Nephron progenitor cell (in vitro differentiated cells): ENCODE measurements around the gene TEX30.

Source experiments
- DNase-seq: peaks from one replicate; pipeline ENCODE4 v3.0.0; 2021
- H3K27ac Mint-ChIP-seq: 2 replicates; pipeline ENCODE4 v1.8.0; 2021; ENCODE audit warnings: mild to moderate bottlenecking, moderate library complexity, mixed read lengths
- H3K27me3 Mint-ChIP-seq: 2 replicates; pipeline ENCODE4 v1.8.0; 2021; ENCODE audit warnings: mild to moderate bottlenecking, low read depth, mixed read lengths; ENCODE audit not compliant: poor library complexity
- H3K36me3 Mint-ChIP-seq: 2 replicates; pipeline ENCODE4 v1.8.0; 2021; ENCODE audit warnings: low read depth, mixed read lengths
- H3K4me1 Mint-ChIP-seq: 2 replicates; pipeline ENCODE4 v1.8.0; 2021; ENCODE audit warnings: mixed read lengths
- H3K4me3 Mint-ChIP-seq: 2 replicates; pipeline ENCODE4 v1.8.0; 2021; ENCODE audit warnings: mild to moderate bottlenecking, moderate library complexity, mixed read lengths
- H3K9me3 Mint-ChIP-seq: 2 replicates; pipeline ENCODE4 v1.8.0; 2021; ENCODE audit warnings: mild to moderate bottlenecking, moderate library complexity, mixed read lengths
- CTCF ChIP-seq: fragments of 200-600 bp; sonication (generic); IDR thresholded peaks from 2 replicates; pipeline ENCODE4 v1.5.0; 2021; ENCODE audit warnings: antibody characterized with exemption

The TEX30 gene

GRCh38 chr13:102721800-102722231 lies 51.8 kb downstream of the TEX30 start:
- Mint-ChIP-seq H3K4me1 (no peaks in the 10 kb centered on the region), H3K4me3 (no peak overlapping the region), H3K36me3 (no peaks in the 10 kb centered on the region), H3K27me3 (peaks cover 11% of the 10 kb centered on the region), H3K27ac (no peak overlapping the region), H3K9me3 (peaks cover 3% of the 10 kb centered on the region)
- no peak for TF ChIP-seq CTCF
- DNase-seq, result no peak

GRCh38 chr13:102718746-102719145 lies 54.8 kb downstream of the TEX30 start:
- Mint-ChIP-seq H3K36me3 (peaks cover 5% of the 10 kb centered on the region), H3K4me3 (no peak overlapping the region)
- TF ChIP-seq CTCF, result no peak

More at GRCh38 chr13:102718746-102719145, 54.8 kb downstream of the TEX30 start:
- no peaks in the 10 kb centered on the region for H3K4me1 Mint-ChIP-seq
- DNase-seq, result no peak
- H3K27ac Mint-ChIP-seq, result no peak overlapping the region
- peaks cover 13% of the 10 kb centered on the region for H3K27me3 Mint-ChIP-seq
- peaks cover 11% of the 10 kb centered on the region for H3K9me3 Mint-ChIP-seq
